Upper lobe of right lung (tissue), 1 donor: Measurements from ENCODE around the gene CAPN10. TPM values are rescaled to one million over a fixed set of nuclear protein-coding genes. Genes with fewer than 3 reads are reported as not detected.

Source experiments
- ATAC-seq: fragments of 200-7000 bp; cut with Tn5 transposase; one replicate; pipeline ENCODE4 v1.9.1; 2020; ENCODE audit warnings: mild to moderate bottlenecking, moderate library complexity
- DNase-seq: peaks from one replicate; pipeline ENCODE4 v3.0.0-alpha.2; 2020
- H3K27ac ChIP-seq: fragments of 200-600 bp; one replicate; pipeline ENCODE4 v1.8.0; 2022
- H3K27me3 ChIP-seq: fragments of 200-600 bp; one replicate; pipeline ENCODE4 v1.8.0; 2022; ENCODE audit warnings: mild to moderate bottlenecking
- H3K36me3 ChIP-seq: fragments of 200-600 bp; one replicate; pipeline ENCODE4 v1.8.0; 2022
- H3K4me1 ChIP-seq: fragments of 200-600 bp; one replicate; pipeline ENCODE4 v1.8.0; 2022
- H3K4me3 ChIP-seq: fragments of 200-600 bp; one replicate; pipeline ENCODE4 v1.8.0; 2022; ENCODE audit warnings: mild to moderate bottlenecking
- H3K9me3 ChIP-seq: fragments of 200-600 bp; one replicate; pipeline ENCODE4 v1.8.0; 2022
- CTCF ChIP-seq: fragments of 200-600 bp; IDR thresholded peaks from one replicate; pipeline ENCODE4 v1.8.0; 2022; ENCODE audit warnings: antibody characterized with exemption
- intact Hi-C: fragments of 100-400 bp; cut with DNase I; formaldehyde crosslinking; loops from one replicate; pipeline ENCODE4 v1.11.0; 2022
- total RNA-seq: library from RNA; stranded (reverse); fragmentation: NEBNext Ultra II Directional; extraction: Animal tissue kit (Norgen Biotek cat#: 25700); gene quantifications from one replicate; pipeline ENCODE4 v1.2.1, GENCODE V29; 2021
- donor health status: DM: no; HTN: yes; CAD: no; lungs with severe emphysema.

The CAPN10 gene
- total RNA-seq, 1 donor from 2014 or later = 31.8 TPM

GRCh38 chr2:240603846-240604245 lies 17.3 kb downstream of the CAPN10 start:
- TF ChIP-seq CTCF = no peak
- no peak overlapping the region for H3K27ac ChIP-seq
- no peak overlapping the region for H3K4me3 ChIP-seq
- H3K9me3 ChIP-seq = no peaks in the 10 kb centered on the region
- H3K36me3 ChIP-seq = peaks cover 9% of the 10 kb centered on the region
- intact Hi-C loops = no loop called here
- DNase-seq (peak; percentile 63), ATAC-seq (no peak)
- peaks cover 4% of the 10 kb centered on the region for H3K4me1 ChIP-seq
- no peaks in the 10 kb centered on the region for H3K27me3 ChIP-seq

GRCh38 chr2:240604291-240604938 lies 17.9 kb downstream of the CAPN10 start:
- Histone ChIP-seq H3K27ac (no peak overlapping the region), H3K9me3 (no peaks in the 10 kb centered on the region), H3K36me3 (peaks cover 4% of the 10 kb centered on the region), H3K27me3 (no peaks in the 10 kb centered on the region), H3K4me1 (peaks cover 4% of the 10 kb centered on the region), H3K4me3 (no peak overlapping the region)
- TF ChIP-seq CTCF = peak; percentile 73
- ATAC-seq = peak; percentile 89
- intact Hi-C loops = no loop called here
- DNase-seq = peak; percentile 88

GRCh38 chr2:240604939-240605716 lies 18.6 kb downstream of the CAPN10 start:
- Histone ChIP-seq H3K27me3 (no peaks in the 10 kb centered on the region), H3K4me1 (peaks cover 4% of the 10 kb centered on the region), H3K4me3 (no peak overlapping the region), H3K36me3 (no peaks in the 10 kb centered on the region), H3K27ac (no peak overlapping the region), H3K9me3 (no peaks in the 10 kb centered on the region)
- DNase-seq (peak; percentile 59), ATAC-seq (no peak)
- intact Hi-C loops = no loop called here
- TF ChIP-seq CTCF = no peak

- Histone ChIP-seq H3K36me3 (no peaks in the 10 kb centered on the region), H3K9me3 (no peaks in the 10 kb centered on the region), H3K27ac (no peak overlapping the region), H3K4me3 (no peak overlapping the region), H3K27me3 (no peaks in the 10 kb centered on the region), H3K4me1 (peaks cover 4% of the 10 kb centered on the region)
- no peak for TF ChIP-seq CTCF
- no peak for ATAC-seq
- peak; percentile 47 for DNase-seq
- intact Hi-C loops = no loop called here
Measured at GRCh38 chr2:240605867-240606743, 19.6 kb downstream of the CAPN10 start.

- H3K27ac ChIP-seq = no peak overlapping the region
- peaks cover 4% of the 10 kb centered on the region for H3K4me1 ChIP-seq
- DNase-seq = peak; percentile 39
- no peak overlapping the region for H3K4me3 ChIP-seq
- H3K27me3 ChIP-seq = no peaks in the 10 kb centered on the region
- no peaks in the 10 kb centered on the region for H3K9me3 ChIP-seq
- intact Hi-C loops = no loop called here
- no peak for TF ChIP-seq CTCF
- peak; percentile 84 for ATAC-seq
- no peaks in the 10 kb centered on the region for H3K36me3 ChIP-seq
Measured at GRCh38 chr2:240611601-240612210, 25.2 kb downstream of the CAPN10 start.
